Central memory CD8-positive, alpha-beta T cell (primary cell): ENCODE data around the gene RFX2.

Experiments used
- ATAC-seq: fragments of 150-1000 bp; cut with Tn5 transposase; replicated peaks from 2 replicates; pipeline ENCODE4 v1.10.0; 2022; ENCODE audit warnings: mild to moderate bottlenecking, moderate FRiP score, moderate number of reproducible peaks; ENCODE audit not compliant: poor library complexity, severe bottlenecking; ENCODE audit errors: extremely low read depth
- DNase-seq, 2 donors: peaks; one replicate each; pipeline ENCODE4 v3.0.0; 2021; ENCODE audit warnings: low spot score in 2 of 2
- H3K27ac Mint-ChIP-seq: one replicate; pipeline ENCODE4 v1.8.0; 2022; ENCODE audit warnings: low read depth, mild to moderate bottlenecking, moderate library complexity, mixed read lengths
- H3K27me3 Mint-ChIP-seq: one replicate; pipeline ENCODE4 v1.8.0; 2022; ENCODE audit warnings: mixed read lengths
- H3K36me3 Mint-ChIP-seq: one replicate; pipeline ENCODE4 v1.8.0; 2022; ENCODE audit warnings: mild to moderate bottlenecking, moderate library complexity, mixed read lengths; ENCODE audit not compliant: insufficient read depth
- H3K4me1 Mint-ChIP-seq: one replicate; pipeline ENCODE4 v1.8.0; 2022; ENCODE audit warnings: mixed read lengths
- H3K4me3 Mint-ChIP-seq: one replicate; pipeline ENCODE4 v1.8.0; 2022; ENCODE audit warnings: mild to moderate bottlenecking, moderate library complexity, mixed read lengths
- H3K9me3 Mint-ChIP-seq: one replicate; pipeline ENCODE4 v1.8.0; 2022; ENCODE audit warnings: mixed read lengths

Gene RFX2

DNA sequence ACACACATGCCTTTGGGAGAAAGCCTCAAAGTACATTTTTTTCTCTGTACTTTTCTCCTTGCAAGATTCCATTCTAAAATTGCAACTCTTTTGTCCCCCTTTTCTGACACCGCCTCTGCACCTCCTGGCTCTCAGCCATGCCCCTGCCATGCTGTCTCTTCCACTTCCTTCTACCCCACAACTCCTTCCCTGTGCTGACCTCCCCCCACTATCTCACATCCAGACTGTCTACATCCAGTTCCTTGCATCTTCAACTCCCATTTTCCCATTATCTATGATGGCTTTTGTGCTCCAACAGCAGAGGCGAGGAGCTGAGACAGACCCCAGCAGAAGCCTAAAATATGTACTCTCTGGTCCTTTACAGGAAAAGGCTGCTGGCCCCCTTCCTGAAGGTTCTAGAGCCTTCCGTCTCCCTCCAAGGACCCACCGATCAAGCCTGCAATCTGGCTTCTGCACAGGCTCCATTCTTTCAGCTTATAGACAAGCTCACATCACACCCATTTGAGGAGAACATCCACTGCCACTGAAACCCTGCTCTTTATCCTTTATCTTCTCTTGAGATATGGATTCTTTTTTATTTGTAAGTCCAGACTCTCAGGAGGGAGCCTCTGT lies 50.2 kb downstream of the RFX2 start:
- no peak for ATAC-seq
- peaks cover 41% of the 10 kb centered on the region for H3K27me3 Mint-ChIP-seq
- no peaks in the 10 kb centered on the region for H3K9me3 Mint-ChIP-seq
- no peak overlapping the region for H3K27ac Mint-ChIP-seq
- DNase-seq: no peak
- H3K4me1 Mint-ChIP-seq: no peaks in the 10 kb centered on the region
- H3K36me3 Mint-ChIP-seq: no peaks in the 10 kb centered on the region
- H3K4me3 Mint-ChIP-seq: no peak overlapping the region

GRCh38 chr19:6059396-6059947 lies 50.8 kb downstream of the RFX2 start:
- Mint-ChIP-seq H3K36me3 (no peaks in the 10 kb centered on the region), H3K27ac (no peak overlapping the region), H3K9me3 (no peaks in the 10 kb centered on the region)

GRCh38 chr19:6058518-6059201 lies 51.6 kb downstream of the RFX2 start:
- Mint-ChIP-seq H3K4me1 (no peaks in the 10 kb centered on the region), H3K27ac (no peak overlapping the region), H3K36me3 (no peaks in the 10 kb centered on the region), H3K27me3 (peaks cover 31% of the 10 kb centered on the region), H3K4me3 (no peak overlapping the region), H3K9me3 (no peaks in the 10 kb centered on the region)
- ATAC-seq (no peak), DNase-seq (no peak)

More at GRCh38 chr19:6059396-6059947, 50.8 kb downstream of the RFX2 start:
- H3K27me3 Mint-ChIP-seq: peaks cover 39% of the 10 kb centered on the region
- H3K4me1 Mint-ChIP-seq: no peaks in the 10 kb centered on the region
- no peak overlapping the region for H3K4me3 Mint-ChIP-seq
- DNase-seq: no peak
- no peak for ATAC-seq

GRCh38 chr19:6057651-6058517 lies 52.4 kb downstream of the RFX2 start:
- Mint-ChIP-seq H3K4me1 (no peaks in the 10 kb centered on the region), H3K36me3 (no peaks in the 10 kb centered on the region), H3K27ac (no peak overlapping the region), H3K27me3 (peaks cover 23% of the 10 kb centered on the region), H3K9me3 (no peaks in the 10 kb centered on the region), H3K4me3 (no peak overlapping the region)
- DNase-seq (no peak), ATAC-seq (no peak)

DNA sequence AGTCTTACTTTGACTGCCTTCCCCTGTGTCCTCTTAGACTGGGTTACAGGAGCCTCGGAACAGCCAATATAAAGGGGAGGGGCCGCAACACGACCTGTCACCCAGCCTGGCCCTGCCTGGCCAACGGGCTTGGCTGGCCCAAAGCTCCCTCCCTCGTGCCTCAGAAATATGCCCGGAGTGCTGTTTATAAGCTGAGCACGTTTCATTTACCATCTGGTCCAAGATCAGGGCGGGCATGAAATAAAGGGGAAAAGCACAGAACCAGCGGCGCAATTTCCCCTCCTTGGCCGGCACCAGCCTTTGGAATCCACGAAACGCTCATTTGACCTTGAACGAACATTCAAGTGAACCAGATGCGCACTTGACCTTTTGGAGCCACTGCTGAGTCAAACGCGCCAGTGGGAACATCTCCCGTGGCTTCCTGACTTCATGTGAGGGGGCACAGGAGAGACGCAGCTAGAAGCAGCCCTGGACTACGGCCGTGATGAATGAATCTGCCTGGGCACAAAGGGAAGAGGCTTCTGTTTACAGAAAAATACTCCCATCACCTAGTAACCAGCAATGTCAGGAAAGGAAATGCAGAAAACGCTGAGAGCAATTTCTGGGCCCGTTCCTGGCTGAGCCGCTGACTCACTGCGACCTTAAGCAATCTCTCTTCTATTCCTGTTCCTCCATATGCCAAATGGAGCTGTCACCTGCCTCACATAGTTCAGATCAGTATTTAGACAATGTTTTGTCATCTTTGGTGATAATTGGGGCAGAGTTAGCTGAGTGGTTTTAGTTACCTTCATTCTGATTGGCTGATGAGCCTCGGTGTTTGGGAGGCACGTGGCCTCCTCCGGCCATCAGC lies 53.3 kb downstream of the RFX2 start:
- no peak for DNase-seq
- H3K27me3 Mint-ChIP-seq: peaks cover 15% of the 10 kb centered on the region

DNA sequence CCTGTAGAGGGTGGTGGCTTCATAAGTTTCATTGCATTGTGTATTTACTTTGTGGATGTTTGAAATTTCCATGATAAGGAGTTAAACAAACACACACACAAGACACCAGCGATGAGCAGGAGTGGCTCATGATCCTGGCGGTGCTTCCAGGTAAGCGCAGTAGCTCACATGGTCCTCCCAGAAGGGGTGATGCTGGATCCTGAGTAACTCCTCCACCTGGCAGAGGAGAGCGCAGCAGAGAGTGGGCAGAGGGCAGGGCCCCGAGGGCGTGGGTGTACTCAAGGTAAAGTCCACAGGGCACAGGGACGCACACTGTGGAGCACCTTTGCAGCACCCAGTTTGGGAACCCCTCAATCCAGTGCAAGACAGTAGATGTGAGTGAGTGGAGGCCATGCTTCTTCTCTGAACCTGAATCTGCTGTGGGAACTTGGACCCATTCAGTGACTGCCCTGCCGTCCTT lies 54.0 kb downstream of the RFX2 start:
- Mint-ChIP-seq H3K27ac (no peak overlapping the region), H3K4me3 (no peak overlapping the region), H3K27me3 (peaks cover 8% of the 10 kb centered on the region), H3K4me1 (no peaks in the 10 kb centered on the region), H3K9me3 (no peaks in the 10 kb centered on the region), H3K36me3 (no peaks in the 10 kb centered on the region)
- no peak for ATAC-seq
- no peak for DNase-seq

More for the DNA sequence above, 53.3 kb downstream of the RFX2 start:
- H3K27ac Mint-ChIP-seq: no peak overlapping the region
- H3K4me3 Mint-ChIP-seq: no peak overlapping the region
- no peaks in the 10 kb centered on the region for H3K9me3 Mint-ChIP-seq
- no peak for ATAC-seq
- H3K36me3 Mint-ChIP-seq: no peaks in the 10 kb centered on the region
- H3K4me1 Mint-ChIP-seq: no peaks in the 10 kb centered on the region

- no peak for DNase-seq
- Mint-ChIP-seq H3K4me3 (no peak overlapping the region), H3K27ac (no peak overlapping the region), H3K36me3 (no peaks in the 10 kb centered on the region), H3K4me1 (no peaks in the 10 kb centered on the region), H3K27me3 (peaks cover 8% of the 10 kb centered on the region), H3K9me3 (no peaks in the 10 kb centered on the region)
- no peak for ATAC-seq
These were observed 55.1 kb downstream of the RFX2 start for GRCh38 chr19:6055013-6055795.

DNA sequence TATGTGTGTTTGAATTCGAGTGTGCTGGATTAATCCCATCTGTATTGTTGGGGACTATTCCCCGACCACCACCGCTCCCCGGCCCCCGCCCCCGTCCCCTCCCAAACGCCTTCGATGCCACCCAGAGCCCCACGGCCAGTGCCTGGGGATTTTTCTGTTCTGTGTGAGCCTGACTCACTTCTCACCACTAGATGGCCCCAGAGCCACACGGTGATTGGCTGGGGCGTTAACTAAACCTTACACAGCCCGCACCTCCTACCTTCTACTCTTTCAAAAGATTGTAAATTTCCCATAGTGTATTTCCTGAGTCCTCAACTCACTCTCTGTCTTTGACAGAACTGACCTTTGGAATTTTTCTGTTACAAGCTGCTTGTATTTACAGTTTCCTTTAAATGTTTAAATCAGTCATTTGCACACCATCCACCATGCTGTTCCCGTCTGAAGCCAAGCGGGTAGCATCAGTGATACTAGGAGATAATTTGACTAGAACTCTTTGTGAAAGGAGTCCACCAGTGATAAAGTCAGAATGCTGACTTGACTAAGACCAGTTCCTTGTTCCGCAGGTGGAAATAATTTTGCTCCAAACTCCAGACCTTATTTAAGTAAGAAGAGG lies 61.4 kb downstream of the RFX2 start:
- ATAC-seq (peak; percentile 79), DNase-seq (peak; percentile 57 to 60)
- H3K36me3 Mint-ChIP-seq: no peaks in the 10 kb centered on the region
- H3K27me3 Mint-ChIP-seq: peaks cover 22% of the 10 kb centered on the region
- H3K4me1 Mint-ChIP-seq: peaks cover 5% of the 10 kb centered on the region
- H3K4me3 Mint-ChIP-seq: no peak overlapping the region
- H3K9me3 Mint-ChIP-seq: no peaks in the 10 kb centered on the region
- H3K27ac Mint-ChIP-seq: no peak overlapping the region

DNA sequence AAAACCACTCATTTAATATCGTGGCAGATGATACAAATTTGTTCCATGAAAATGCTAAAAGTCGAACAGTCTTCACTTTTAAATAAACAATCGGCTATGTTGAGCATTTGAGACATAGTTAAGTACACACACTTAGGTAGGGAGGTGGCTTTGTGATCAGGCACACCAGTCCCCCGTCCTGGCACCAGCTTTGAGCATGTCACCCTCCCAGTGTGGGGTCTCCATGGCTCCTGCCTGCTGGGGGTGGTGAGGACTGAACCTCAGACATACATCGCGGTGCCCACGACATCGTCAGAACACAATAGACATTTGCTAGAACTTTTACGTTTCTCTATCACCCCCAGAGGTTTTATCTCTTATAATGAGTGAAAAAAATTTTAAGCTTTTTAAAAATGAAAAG lies 62.0 kb downstream of the RFX2 start:
- DNase-seq (no peak), ATAC-seq (no peak)
- Mint-ChIP-seq H3K27ac (no peak overlapping the region), H3K4me1 (peaks cover 5% of the 10 kb centered on the region), H3K9me3 (no peaks in the 10 kb centered on the region), H3K36me3 (no peaks in the 10 kb centered on the region), H3K27me3 (peaks cover 22% of the 10 kb centered on the region), H3K4me3 (no peak overlapping the region)

DNA sequence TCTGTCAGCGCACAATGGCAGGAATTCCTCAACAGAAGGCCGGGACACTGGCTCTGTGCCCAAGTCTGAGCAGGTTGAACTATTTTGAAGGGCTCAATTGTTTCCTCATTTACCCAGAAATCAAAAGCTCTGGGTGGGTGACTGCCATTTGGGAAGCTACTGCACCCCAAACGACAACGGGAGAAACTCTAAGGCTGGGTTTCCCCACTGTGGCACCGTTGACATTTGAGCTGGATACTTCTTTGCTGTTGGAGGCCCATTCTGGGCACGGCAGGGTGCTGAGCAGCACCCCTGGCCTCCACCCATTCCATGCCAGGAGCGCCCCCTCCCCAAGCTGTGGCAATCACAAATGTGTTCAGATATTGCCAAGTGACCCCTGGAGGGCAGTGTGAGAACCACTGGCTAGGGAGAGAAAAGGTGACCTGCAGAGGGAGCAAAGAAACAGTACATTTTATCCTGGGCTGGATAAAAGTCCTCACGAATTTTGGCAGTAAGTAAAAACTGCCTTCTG lies 62.5 kb downstream of the RFX2 start:
- Mint-ChIP-seq H3K4me1 (peaks cover 5% of the 10 kb centered on the region), H3K27me3 (peaks cover 22% of the 10 kb centered on the region), H3K36me3 (no peaks in the 10 kb centered on the region), H3K9me3 (no peaks in the 10 kb centered on the region), H3K27ac (no peak overlapping the region), H3K4me3 (no peak overlapping the region)
- no peak for DNase-seq
- ATAC-seq: no peak

GRCh38 chr19:6047256-6047655 lies 63.0 kb downstream of the RFX2 start:
- DNase-seq (no peak), ATAC-seq (no peak)
- Mint-ChIP-seq H3K27me3 (peaks cover 22% of the 10 kb centered on the region), H3K9me3 (no peaks in the 10 kb centered on the region), H3K36me3 (no peaks in the 10 kb centered on the region), H3K4me3 (no peak overlapping the region), H3K4me1 (peaks cover 5% of the 10 kb centered on the region), H3K27ac (no peak overlapping the region)
